OCI-LY1 (cell line): ENCODE results near the gene LETM1.

ENCODE experiments used
- H2AFZ ChIP-seq: fragments of 200-600 bp; sonication (generic), shearing (Covaris generic); 2 replicates; pipeline ENCODE4 v1.6.0; 2014; ENCODE audit warnings: antibody characterized with exemption, mild to moderate bottlenecking, low read length
- H3F3A ChIP-seq: fragments of 200-600 bp; sonication (generic), shearing (Covaris generic); 2 replicates; pipeline ENCODE4 v1.6.0; 2014; ENCODE audit warnings: mild to moderate bottlenecking, antibody characterized with exemption, low read length, moderate library complexity; ENCODE audit not compliant: insufficient read depth
- H3K27ac ChIP-seq: fragments of 200-600 bp; sonication (generic); 2 replicates; pipeline ENCODE4 v1.5.1; 2014; ENCODE audit warnings: low read length, mixed run types, mild to moderate bottlenecking, low read depth; ENCODE audit not compliant: poor library complexity, severe bottlenecking
- H3K27me3 ChIP-seq: fragments of 200-600 bp; sonication (generic); 2 replicates; pipeline ENCODE4 v1.6.0; 2014; ENCODE audit warnings: antibody characterized with exemption, mild to moderate bottlenecking, low read length, moderate library complexity; ENCODE audit not compliant: insufficient read depth
- H3K36me3 ChIP-seq: fragments of 200-600 bp; sonication (generic); 2 replicates; pipeline ENCODE4 v1.6.1; 2014; ENCODE audit warnings: mild to moderate bottlenecking, antibody characterized with exemption, low read length, moderate library complexity, mixed read lengths; ENCODE audit not compliant: insufficient read depth
- H3K4me1 ChIP-seq: fragments of 200-600 bp; sonication (generic); 2 replicates; pipeline ENCODE4 v1.5.1; 2014; ENCODE audit warnings: mild to moderate bottlenecking, low read length, moderate library complexity; ENCODE audit not compliant: insufficient read depth, severe bottlenecking
- H3K4me2 ChIP-seq: fragments of 200-600 bp; sonication (generic), shearing (Covaris generic); 2 replicates; pipeline ENCODE4 v1.6.1; 2014; ENCODE audit warnings: low read length
- H3K4me3 ChIP-seq: fragments of 200-600 bp; sonication (generic); 2 replicates; pipeline ENCODE4 v1.5.1; 2014; ENCODE audit warnings: low read length, low read depth, mild to moderate bottlenecking, mixed read lengths; ENCODE audit not compliant: poor library complexity, severe bottlenecking
- H3K79me2 ChIP-seq: fragments of 200-600 bp; shearing (Covaris generic); 2 replicates; pipeline ENCODE4 v1.6.1; 2016; ENCODE audit warnings: mixed run types, low read length, mixed read lengths; ENCODE audit not compliant: insufficient read depth
- H3K9ac ChIP-seq: fragments of 200-600 bp; sonication (generic), shearing (Covaris generic); 2 replicates; pipeline ENCODE4 v1.6.1; 2014; ENCODE audit warnings: mild to moderate bottlenecking, low read length, mixed read lengths
- H3K9me2 ChIP-seq: fragments of 200-600 bp; sonication (generic), shearing (Covaris generic); 2 replicates; pipeline ENCODE4 v1.6.1; 2014; ENCODE audit warnings: low read depth, mild to moderate bottlenecking, low read length, mixed read lengths
- H3K9me3 ChIP-seq: fragments of 200-600 bp; shearing (Covaris generic); 2 replicates; pipeline ENCODE4 v1.6.1; 2014; ENCODE audit warnings: low read length, mixed read lengths
- H4K20me1 ChIP-seq: fragments of 200-600 bp; sonication (generic), shearing (Covaris generic); 2 replicates; pipeline ENCODE4 v1.6.0; 2016; ENCODE audit warnings: mild to moderate bottlenecking, low read length; ENCODE audit not compliant: insufficient read depth
- EZH2 ChIP-seq: fragments of 200-600 bp; sonication (generic), shearing (Covaris generic); IDR thresholded peaks from 2 replicates; pipeline ENCODE4 v1.8.0; 2017; ENCODE audit warnings: borderline replicate concordance, mixed run types, mild to moderate bottlenecking, antibody characterized with exemption, low read length, moderate library complexity, mixed read lengths
- TF ChIP-seq, protein P1 (sequence below): fragments of 200-600 bp; sonication (generic), shearing (Covaris generic); IDR thresholded peaks from 2 replicates; pipeline ENCODE4 v1.5.1; 2017; ENCODE audit warnings: mild to moderate bottlenecking, antibody characterized with exemption, low read length, moderate library complexity, mixed read lengths

Gene LETM1

DNA sequence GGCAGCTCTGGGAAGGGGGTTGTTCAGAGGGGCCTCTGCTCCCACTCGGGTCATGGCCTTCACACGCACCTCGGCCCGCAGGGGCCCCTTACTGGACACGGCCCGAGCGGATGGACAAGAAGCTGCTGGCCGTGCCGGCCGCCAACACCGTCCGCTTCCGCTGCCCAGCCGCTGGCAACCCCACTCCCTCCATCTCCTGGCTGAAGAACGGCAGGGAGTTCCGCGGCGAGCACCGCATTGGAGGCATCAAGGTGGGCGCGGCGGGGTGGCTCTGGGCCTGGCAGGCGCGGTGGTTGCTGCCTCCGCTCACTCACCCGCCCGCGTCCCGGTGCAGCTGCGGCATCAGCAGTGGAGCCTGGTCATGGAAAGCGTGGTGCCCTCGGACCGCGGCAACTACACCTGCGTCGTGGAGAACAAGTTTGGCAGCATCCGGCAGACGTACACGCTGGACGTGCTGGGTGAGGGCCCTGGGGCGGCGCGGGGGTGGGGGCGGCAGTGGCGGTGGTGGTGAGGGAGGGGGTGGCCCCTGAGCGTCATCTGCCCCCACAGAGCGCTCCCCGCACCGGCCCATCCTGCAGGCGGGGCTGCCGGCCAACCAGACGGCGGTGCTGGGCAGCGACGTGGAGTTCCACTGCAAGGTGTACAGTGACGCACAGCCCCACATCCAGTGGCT is 54.5 kb downstream of the LETM1 start:
- H4K20me1 ChIP-seq, result no peaks in the 10 kb centered on the region
- H3K4me2 ChIP-seq, result no peak overlapping the region
- H3K4me1 ChIP-seq, result no peaks in the 10 kb centered on the region
- H3K27ac ChIP-seq, result no peak overlapping the region
- no peaks in the 10 kb centered on the region for H3K79me2 ChIP-seq
- H3K9me2 ChIP-seq, result no peaks in the 10 kb centered on the region
- no peak overlapping the region for H3K9ac ChIP-seq
- H3K9me3 ChIP-seq, result no peaks in the 10 kb centered on the region
- no peaks in the 10 kb centered on the region for H3K27me3 ChIP-seq
- no peaks in the 10 kb centered on the region for H3K36me3 ChIP-seq
- no peak overlapping the region for H3K4me3 ChIP-seq
- H2AFZ ChIP-seq, result no peak overlapping the region
- H3F3A ChIP-seq, result no peaks in the 10 kb centered on the region
- TF ChIP-seq, protein P1, sequence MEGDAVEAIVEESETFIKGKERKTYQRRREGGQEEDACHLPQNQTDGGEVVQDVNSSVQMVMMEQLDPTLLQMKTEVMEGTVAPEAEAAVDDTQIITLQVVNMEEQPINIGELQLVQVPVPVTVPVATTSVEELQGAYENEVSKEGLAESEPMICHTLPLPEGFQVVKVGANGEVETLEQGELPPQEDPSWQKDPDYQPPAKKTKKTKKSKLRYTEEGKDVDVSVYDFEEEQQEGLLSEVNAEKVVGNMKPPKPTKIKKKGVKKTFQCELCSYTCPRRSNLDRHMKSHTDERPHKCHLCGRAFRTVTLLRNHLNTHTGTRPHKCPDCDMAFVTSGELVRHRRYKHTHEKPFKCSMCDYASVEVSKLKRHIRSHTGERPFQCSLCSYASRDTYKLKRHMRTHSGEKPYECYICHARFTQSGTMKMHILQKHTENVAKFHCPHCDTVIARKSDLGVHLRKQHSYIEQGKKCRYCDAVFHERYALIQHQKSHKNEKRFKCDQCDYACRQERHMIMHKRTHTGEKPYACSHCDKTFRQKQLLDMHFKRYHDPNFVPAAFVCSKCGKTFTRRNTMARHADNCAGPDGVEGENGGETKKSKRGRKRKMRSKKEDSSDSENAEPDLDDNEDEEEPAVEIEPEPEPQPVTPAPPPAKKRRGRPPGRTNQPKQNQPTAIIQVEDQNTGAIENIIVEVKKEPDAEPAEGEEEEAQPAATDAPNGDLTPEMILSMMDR, result no peak
- no peak for TF ChIP-seq EZH2

DNA sequence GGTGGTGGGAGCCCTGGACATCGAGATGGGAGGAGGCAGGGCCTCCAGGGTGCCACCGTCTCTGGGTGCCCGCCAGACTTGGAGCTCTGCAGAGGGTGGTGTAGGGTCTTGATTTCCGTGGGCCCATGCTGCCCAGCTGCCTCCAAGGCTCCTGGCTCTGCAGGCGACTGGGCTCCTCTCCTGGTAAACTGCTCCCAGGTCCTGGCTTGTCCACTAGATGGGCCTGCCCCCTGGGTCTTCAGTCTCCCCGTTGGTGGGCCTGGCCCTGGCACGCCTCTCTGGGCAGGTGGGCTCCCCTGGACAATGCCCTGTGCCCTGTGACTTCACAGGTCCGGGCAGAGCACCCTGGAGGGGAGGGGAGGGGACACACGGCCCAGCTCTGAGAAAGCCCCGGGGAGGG is 55.2 kb downstream of the LETM1 start:
- Histone ChIP-seq H3K79me2 (no peaks in the 10 kb centered on the region), H3F3A (no peaks in the 10 kb centered on the region), H3K4me2 (no peak overlapping the region), H3K27me3 (no peaks in the 10 kb centered on the region), H3K27ac (no peak overlapping the region), H3K9ac (no peak overlapping the region), H2AFZ (no peak overlapping the region), H3K36me3 (no peaks in the 10 kb centered on the region), H3K4me3 (no peak overlapping the region), H3K4me1 (no peaks in the 10 kb centered on the region), H3K9me2 (no peaks in the 10 kb centered on the region), H3K9me3 (no peaks in the 10 kb centered on the region), H4K20me1 (no peaks in the 10 kb centered on the region)
- TF ChIP-seq, protein P1, result no peak
- TF ChIP-seq EZH2, result no peak

DNA sequence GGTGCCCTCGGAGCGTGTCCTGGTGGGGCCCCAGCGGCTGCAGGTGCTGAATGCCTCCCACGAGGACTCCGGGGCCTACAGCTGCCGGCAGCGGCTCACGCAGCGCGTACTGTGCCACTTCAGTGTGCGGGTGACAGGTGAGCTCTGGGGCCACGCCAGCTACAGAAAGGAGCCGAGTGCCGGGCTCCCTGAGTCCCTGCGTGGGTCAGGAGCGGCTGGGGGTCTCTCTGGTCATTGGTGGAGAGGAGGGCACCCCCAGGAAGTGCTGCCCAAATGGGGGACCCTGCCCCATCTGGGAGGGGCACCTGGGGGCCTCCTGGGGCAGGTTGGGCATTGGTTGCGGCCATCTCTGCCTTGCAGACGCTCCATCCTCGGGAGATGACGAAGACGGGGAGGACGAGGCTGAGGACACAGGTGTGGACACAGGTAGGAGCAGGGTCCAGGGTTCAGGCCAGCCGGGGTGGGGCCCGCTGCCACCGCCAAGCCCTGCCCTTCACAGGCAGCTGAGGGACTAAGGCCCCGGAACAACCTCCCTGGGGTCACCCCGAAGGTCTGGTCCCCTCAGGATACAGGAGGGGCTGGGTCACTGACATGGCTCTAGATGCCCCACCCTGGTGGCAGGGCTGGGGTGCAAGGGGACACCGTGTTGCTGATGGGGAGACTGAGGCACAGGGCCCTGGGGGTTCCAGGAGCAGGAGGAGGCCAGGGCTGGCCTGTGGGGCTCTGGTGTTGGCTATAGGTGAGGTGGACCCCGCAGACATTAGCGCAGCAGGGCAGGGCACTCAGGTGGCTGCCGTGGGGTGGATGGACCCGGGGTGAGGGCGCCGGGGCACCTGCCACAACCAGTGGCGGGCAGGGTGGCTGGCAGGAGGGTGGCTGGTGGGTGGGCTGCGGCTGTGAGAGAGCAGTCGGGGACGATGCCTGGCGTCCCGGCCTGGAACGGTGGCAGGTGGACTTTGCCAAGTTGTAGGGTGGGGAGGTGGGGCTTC is 56.3 kb downstream of the LETM1 start:
- no peak overlapping the region for H3K27ac ChIP-seq
- no peaks in the 10 kb centered on the region for H3K27me3 ChIP-seq

More for the DNA sequence above, 56.3 kb downstream of the LETM1 start:
- H2AFZ ChIP-seq, result no peak overlapping the region
- no peaks in the 10 kb centered on the region for H3K4me1 ChIP-seq
- no peak overlapping the region for H3K4me2 ChIP-seq
- H3K9me2 ChIP-seq, result no peaks in the 10 kb centered on the region
- no peak overlapping the region for H3K9ac ChIP-seq
- H3K36me3 ChIP-seq, result no peaks in the 10 kb centered on the region
- no peak for TF ChIP-seq EZH2
- TF ChIP-seq, protein P1, result no peak
- no peaks in the 10 kb centered on the region for H3K79me2 ChIP-seq
- no peaks in the 10 kb centered on the region for H3F3A ChIP-seq
- no peak overlapping the region for H3K4me3 ChIP-seq
- H3K9me3 ChIP-seq, result no peaks in the 10 kb centered on the region
- no peaks in the 10 kb centered on the region for H4K20me1 ChIP-seq
